HG02840 (cell line): ENCODE results near the gene SYNJ2BP.

Source experiments
- ATAC-seq: cut with Tn5 transposase; IDR thresholded peaks from one replicate; pipeline ENCODE4 v1.9.1; 2021; ENCODE audit warnings: mild to moderate bottlenecking, moderate library complexity, moderate number of reproducible peaks; ENCODE audit not compliant: unreplicated experiment, low FRiP score

Gene SYNJ2BP

GRCh38 chr14:70394674-70395306 lies 22.1 kb downstream of the SYNJ2BP start:
- no peak for ATAC-seq

- ATAC-seq: no peak
Observed at GRCh38 chr14:70392676-70393075, 24.2 kb downstream of the SYNJ2BP start.

- no peak for ATAC-seq
Observed at GRCh38 chr14:70391493-70392391, 25.1 kb downstream of the SYNJ2BP start.

GRCh38 chr14:70382536-70382935 lies 34.4 kb downstream of the SYNJ2BP start:
- ATAC-seq: no peak

- no peak for ATAC-seq
Observed at GRCh38 chr14:70380824-70381223, 36.1 kb downstream of the SYNJ2BP start.

GRCh38 chr14:70378696-70379095 lies 38.2 kb downstream of the SYNJ2BP start:
- ATAC-seq: no peak
